ENCODE results near the gene VPS11. TPM values are rescaled to one million over a fixed set of nuclear protein-coding genes. Genes with fewer than 3 reads are reported as not detected.

Gene VPS11
- total RNA-seq, 4 donors from 2014 or later = 30.2 to 44.1 (median 41.3) TPM

DNA sequence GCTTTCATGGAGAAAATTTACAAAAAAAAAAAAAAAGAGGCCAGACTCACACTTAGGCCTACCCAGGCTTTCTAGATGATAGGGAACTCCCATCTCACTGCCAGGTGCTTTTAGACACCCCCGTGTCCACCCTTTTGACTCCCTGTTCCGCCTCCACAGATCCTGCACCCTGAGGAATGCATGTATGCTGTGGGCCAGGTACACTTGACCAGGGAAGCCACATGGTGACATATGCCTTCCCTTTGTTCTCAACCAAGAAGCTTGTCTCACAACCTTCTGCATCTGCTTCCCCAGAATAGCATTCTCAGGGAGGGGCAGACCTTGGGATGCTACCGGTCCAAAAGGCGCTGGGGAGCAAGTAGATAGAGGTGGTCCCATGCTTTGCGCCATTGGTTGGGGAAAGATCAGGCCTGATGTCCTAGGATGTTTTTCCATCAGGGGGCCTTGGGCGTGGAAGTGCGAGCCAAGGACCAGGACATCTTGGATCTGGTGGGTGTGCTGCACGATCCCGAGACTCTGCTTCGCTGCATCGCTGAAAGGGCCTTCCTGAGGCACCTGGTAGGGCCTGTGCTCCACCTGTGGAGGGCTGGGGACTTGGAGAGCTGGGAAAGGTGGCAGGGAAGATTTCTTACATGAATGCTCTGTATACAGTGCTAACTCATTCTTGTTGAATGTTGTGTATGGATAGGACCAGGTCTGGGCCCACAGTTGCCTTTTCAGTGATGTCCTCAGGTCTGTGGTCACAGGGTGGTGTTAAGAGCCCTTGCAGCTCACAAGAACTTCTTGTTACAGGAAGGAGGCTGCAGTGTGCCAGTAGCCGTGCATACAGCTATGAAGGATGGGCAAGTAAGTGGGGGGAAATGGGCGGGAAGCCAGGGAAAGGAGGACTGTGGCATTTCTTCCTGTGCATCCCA lies 24.6 kb downstream of the VPS11 start:
- intact Hi-C loops (cut with DNase I; ENCODE audit: low total_unique reads) = no loop called here
- DNase-seq (ENCODE audit: low spot score in 2 of 2) = no peak
- no peak overlapping the region for H3K4me3 ChIP-seq (ENCODE audit: low read depth, poor library complexity, severe bottlenecking)
- TF ChIP-seq, protein P1, sequence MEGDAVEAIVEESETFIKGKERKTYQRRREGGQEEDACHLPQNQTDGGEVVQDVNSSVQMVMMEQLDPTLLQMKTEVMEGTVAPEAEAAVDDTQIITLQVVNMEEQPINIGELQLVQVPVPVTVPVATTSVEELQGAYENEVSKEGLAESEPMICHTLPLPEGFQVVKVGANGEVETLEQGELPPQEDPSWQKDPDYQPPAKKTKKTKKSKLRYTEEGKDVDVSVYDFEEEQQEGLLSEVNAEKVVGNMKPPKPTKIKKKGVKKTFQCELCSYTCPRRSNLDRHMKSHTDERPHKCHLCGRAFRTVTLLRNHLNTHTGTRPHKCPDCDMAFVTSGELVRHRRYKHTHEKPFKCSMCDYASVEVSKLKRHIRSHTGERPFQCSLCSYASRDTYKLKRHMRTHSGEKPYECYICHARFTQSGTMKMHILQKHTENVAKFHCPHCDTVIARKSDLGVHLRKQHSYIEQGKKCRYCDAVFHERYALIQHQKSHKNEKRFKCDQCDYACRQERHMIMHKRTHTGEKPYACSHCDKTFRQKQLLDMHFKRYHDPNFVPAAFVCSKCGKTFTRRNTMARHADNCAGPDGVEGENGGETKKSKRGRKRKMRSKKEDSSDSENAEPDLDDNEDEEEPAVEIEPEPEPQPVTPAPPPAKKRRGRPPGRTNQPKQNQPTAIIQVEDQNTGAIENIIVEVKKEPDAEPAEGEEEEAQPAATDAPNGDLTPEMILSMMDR (IDR thresholded peaks at IDR 0.05) = no peak
- 88 to 89% methylated on average over 13 of the region's 13 CpGs for WGBS, 2 donors

- 58 to 62% methylated on average over 12 of the region's 12 CpGs for WGBS, 2 donors
- DNase-seq (ENCODE audit: low spot score in 2 of 2) = no peak
- intact Hi-C loops (cut with DNase I; ENCODE audit: low total_unique reads) = no loop called here
- TF ChIP-seq, protein P1 (IDR thresholded peaks at IDR 0.05) = no peak
- TF ChIP-seq POLR2A (IDR thresholded peaks at IDR 0.05) = no peak
- H3K4me3 ChIP-seq (ENCODE audit: low read depth, poor library complexity, severe bottlenecking) = no peak overlapping the region
These were observed 25.5 kb downstream of the VPS11 start for GRCh38 chr11:119092880-119093842.

- peak in 1 of 2 donors; percentile 90 for DNase-seq (ENCODE audit: low spot score in 2 of 2)
- WGBS, 2 donors = 0 to 1% methylated on average over 20 to 70 of the region's 81 CpGs
- intact Hi-C loops (cut with DNase I; ENCODE audit: low total_unique reads) = no loop called here
- H3K4me3 ChIP-seq (ENCODE audit: low read depth, poor library complexity, severe bottlenecking) = peak overlapping the region; percentile 62
- no peak for TF ChIP-seq POLR2A (IDR thresholded peaks at IDR 0.05)
- TF ChIP-seq, protein P1 (IDR thresholded peaks at IDR 0.05) = no peak
These were observed 26.6 kb downstream of the VPS11 start for GRCh38 chr11:119093942-119094815.

GRCh38 chr11:119094816-119095065 lies 27.1 kb downstream of the VPS11 start:
- peak overlapping the region; percentile 62 for H3K4me3 ChIP-seq (ENCODE audit: low read depth, poor library complexity, severe bottlenecking)
- intact Hi-C loops (cut with DNase I; ENCODE audit: low total_unique reads) = no loop called here
- WGBS, 2 donors = 0 to 1% methylated on average over 6 to 18 of the region's 19 CpGs
- TF ChIP-seq POLR2A (IDR thresholded peaks at IDR 0.05) = no peak
- TF ChIP-seq, protein P1 (IDR thresholded peaks at IDR 0.05) = no peak
- DNase-seq (ENCODE audit: low spot score in 2 of 2) = peak; percentile 74 to 95

Measured in lower leg skin (tissue), 4 donors.